Astrocyte (in vitro differentiated cells and primary cell): ENCODE measurements around the gene PDK2. TPM values are rescaled to one million over a fixed set of nuclear protein-coding genes. Genes with fewer than 3 reads are reported as not detected.

ENCODE experiments used
- DNase-seq: peaks from one replicate; pipeline ENCODE4 v3.0.0-alpha.2; 2010; ENCODE audit warnings: low read depth
- FAIRE-seq: peaks from 2 replicates; lab custom pipeline; 2011; peaks lifted over from hg19 to GRCh38; lab: Jason Lieb, UNC
- H2AFZ ChIP-seq: 2 replicates; pipeline ENCODE4 v1.6.0; 2012; ENCODE audit warnings: low read depth, low read length, inconsistent platforms
- H3K27ac ChIP-seq: 2 replicates; pipeline ENCODE4 v1.5.1; 2011; ENCODE audit warnings: low read depth, low read length, inconsistent platforms
- H3K27me3 ChIP-seq: 2 replicates; pipeline ENCODE4 v1.6.0; 2011; ENCODE audit warnings: low read length, inconsistent platforms; ENCODE audit not compliant: insufficient read depth
- H3K36me3 ChIP-seq: 2 replicates; pipeline ENCODE4 v1.5.1; 2011; ENCODE audit warnings: low read length, inconsistent platforms; ENCODE audit not compliant: insufficient read depth
- H3K4me1 ChIP-seq: 2 replicates; pipeline ENCODE4 v1.5.1; 2011; ENCODE audit warnings: low read length, inconsistent platforms; ENCODE audit not compliant: insufficient read depth
- H3K4me2 ChIP-seq: 2 replicates; pipeline ENCODE4 v1.6.0; 2012; ENCODE audit warnings: low read length, inconsistent platforms
- H3K4me3 ChIP-seq: 2 replicates; pipeline ENCODE4 v1.5.1; 2011; ENCODE audit warnings: low read depth, mild to moderate bottlenecking, low read length, inconsistent platforms; ENCODE audit not compliant: insufficient read depth
- H3K79me2 ChIP-seq: 2 replicates; pipeline ENCODE4 v1.6.0; 2012; ENCODE audit warnings: mild to moderate bottlenecking, low read length, inconsistent platforms; ENCODE audit not compliant: insufficient read depth
- H3K9ac ChIP-seq: 2 replicates; pipeline ENCODE4 v1.6.0; 2012; ENCODE audit warnings: mild to moderate bottlenecking, low read length, inconsistent platforms
- H3K9me3 ChIP-seq: 2 replicates; pipeline ENCODE4 v1.5.1; 2012; ENCODE audit warnings: low read depth, mild to moderate bottlenecking, low read length, inconsistent platforms; ENCODE audit not compliant: insufficient read depth
- H4K20me1 ChIP-seq: 2 replicates; pipeline ENCODE4 v1.6.0; 2012; ENCODE audit warnings: low read length, inconsistent platforms; ENCODE audit not compliant: insufficient read depth
- H3K27ac Mint-ChIP-seq: one replicate; pipeline ENCODE4 v1.8.0; 2021; ENCODE audit warnings: mild to moderate bottlenecking, mixed read lengths; ENCODE audit not compliant: unreplicated experiment
- H3K27me3 Mint-ChIP-seq: one replicate; pipeline ENCODE4 v1.8.0; 2021; ENCODE audit warnings: low read depth, mixed read lengths; ENCODE audit not compliant: unreplicated experiment
- H3K36me3 Mint-ChIP-seq: one replicate; pipeline ENCODE4 v1.8.0; 2021; ENCODE audit warnings: low read depth, mixed read lengths; ENCODE audit not compliant: unreplicated experiment
- H3K4me1 Mint-ChIP-seq: one replicate; pipeline ENCODE4 v1.8.0; 2021; ENCODE audit warnings: low read depth, mixed read lengths; ENCODE audit not compliant: unreplicated experiment
- H3K4me3 Mint-ChIP-seq: one replicate; pipeline ENCODE4 v1.8.0; 2021; ENCODE audit warnings: mild to moderate bottlenecking, moderate library complexity, mixed read lengths; ENCODE audit not compliant: unreplicated experiment
- H3K9me3 Mint-ChIP-seq: one replicate; pipeline ENCODE4 v1.8.0; 2021; ENCODE audit warnings: mild to moderate bottlenecking, mixed read lengths; ENCODE audit not compliant: unreplicated experiment
- CTCF ChIP-seq: IDR thresholded peaks from 2 replicates; pipeline ENCODE4 v1.5.1; 2011; ENCODE audit warnings: low read depth, mild to moderate bottlenecking, inconsistent platforms, low read length, moderate library complexity; ENCODE audit not compliant: insufficient read depth
- EZH2 ChIP-seq: IDR thresholded peaks from 2 replicates; pipeline ENCODE4 v1.6.1; 2012; ENCODE audit warnings: mild to moderate bottlenecking, low read length, inconsistent platforms; ENCODE audit not compliant: insufficient read depth
- total RNA-seq: library from RNA; stranded (reverse); gene quantifications from 2 replicates; pipeline ENCODE4 v1.2.1, GENCODE V29; 2021

The PDK2 gene
- total RNA-seq, 1 donor from 2014 or later: 25.8 TPM

GRCh38 chr17:50155115-50155819, 60.1 kb downstream of the PDK2 start:
- H3K9me3 Mint-ChIP-seq: no peaks in the 10 kb centered on the region
- Histone ChIP-seq H3K9ac (no peak overlapping the region), H4K20me1 (no peaks in the 10 kb centered on the region), H3K27ac (no peak overlapping the region), H3K4me2 (no peak overlapping the region), H3K4me1 (peaks cover 18% of the 10 kb centered on the region), H3K79me2 (peaks cover 6% of the 10 kb centered on the region), H3K4me3 (no peak overlapping the region), H3K36me3 (no peaks in the 10 kb centered on the region), H3K27me3 (no peaks in the 10 kb centered on the region), H3K9me3 (no peaks in the 10 kb centered on the region), H2AFZ (no peak overlapping the region)
- TF ChIP-seq EZH2 (no peak), CTCF (no peak)
- DNase-seq (no peak), FAIRE-seq (no peak)
- no peaks in the 10 kb centered on the region for H3K36me3 Mint-ChIP-seq
- no peak overlapping the region for H3K27ac Mint-ChIP-seq
- H3K4me1 Mint-ChIP-seq: peaks cover 1% of the 10 kb centered on the region
- H3K27me3 Mint-ChIP-seq: no peaks in the 10 kb centered on the region
- H3K4me3 Mint-ChIP-seq: no peak overlapping the region

- Histone ChIP-seq H3K4me2 (no peak overlapping the region), H3K4me1 (peaks cover 12% of the 10 kb centered on the region), H3K9me3 (no peaks in the 10 kb centered on the region), H3K79me2 (no peaks in the 10 kb centered on the region), H3K4me3 (no peak overlapping the region), H4K20me1 (no peaks in the 10 kb centered on the region), H2AFZ (no peak overlapping the region), H3K27me3 (no peaks in the 10 kb centered on the region), H3K9ac (no peak overlapping the region), H3K36me3 (no peaks in the 10 kb centered on the region), H3K27ac (no peak overlapping the region)
- Mint-ChIP-seq H3K27me3 (no peaks in the 10 kb centered on the region), H3K4me3 (no peak overlapping the region), H3K27ac (no peak overlapping the region), H3K4me1 (no peaks in the 10 kb centered on the region), H3K9me3 (no peaks in the 10 kb centered on the region), H3K36me3 (no peaks in the 10 kb centered on the region)
- no peak for DNase-seq
- FAIRE-seq: no peak
- TF ChIP-seq CTCF: no peak
- no peak for TF ChIP-seq EZH2
These were observed 62.7 kb downstream of the PDK2 start for GRCh38 chr17:50157891-50158290.
